ENCODE results near the gene KRTAP17-1.

KRTAP17-1 gene

DNA sequence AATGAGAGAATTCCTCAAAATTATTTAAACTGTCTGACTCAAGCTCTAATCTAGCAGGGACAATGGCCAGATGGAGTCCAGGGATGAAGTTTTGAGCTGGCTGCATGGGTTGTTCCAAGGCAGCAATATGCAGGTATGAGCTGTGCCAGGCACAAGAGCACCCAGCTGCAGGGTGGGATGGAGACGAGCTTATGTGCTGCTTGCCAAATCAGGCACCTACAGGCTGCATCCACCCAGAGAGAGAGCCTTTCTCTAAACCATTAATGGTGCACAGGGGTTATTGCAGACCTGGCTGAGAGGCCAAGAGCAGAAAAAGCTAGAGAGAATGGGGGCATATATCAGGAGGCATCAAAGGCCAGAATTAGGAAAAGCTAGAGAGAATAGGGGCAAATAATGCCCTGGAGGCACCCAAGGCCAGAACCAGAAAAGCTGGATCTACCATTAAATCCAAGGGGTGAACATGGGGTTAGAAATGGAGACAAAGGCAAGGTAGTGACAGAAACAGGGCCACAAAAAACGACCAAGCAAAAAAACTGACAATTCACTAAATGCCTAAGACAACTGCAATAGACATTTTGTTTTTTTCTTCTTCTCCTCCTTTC is 24.2 kb upstream of the KRTAP17-1 start:
- no peak for TF ChIP-seq GATA2 (IDR thresholded peaks at IDR 0.05; ENCODE audit: low read depth, low read length)
- no peak for TF ChIP-seq GATA3 (IDR thresholded peaks at IDR 0.05; ENCODE audit: low read depth, low read length)

DNA sequence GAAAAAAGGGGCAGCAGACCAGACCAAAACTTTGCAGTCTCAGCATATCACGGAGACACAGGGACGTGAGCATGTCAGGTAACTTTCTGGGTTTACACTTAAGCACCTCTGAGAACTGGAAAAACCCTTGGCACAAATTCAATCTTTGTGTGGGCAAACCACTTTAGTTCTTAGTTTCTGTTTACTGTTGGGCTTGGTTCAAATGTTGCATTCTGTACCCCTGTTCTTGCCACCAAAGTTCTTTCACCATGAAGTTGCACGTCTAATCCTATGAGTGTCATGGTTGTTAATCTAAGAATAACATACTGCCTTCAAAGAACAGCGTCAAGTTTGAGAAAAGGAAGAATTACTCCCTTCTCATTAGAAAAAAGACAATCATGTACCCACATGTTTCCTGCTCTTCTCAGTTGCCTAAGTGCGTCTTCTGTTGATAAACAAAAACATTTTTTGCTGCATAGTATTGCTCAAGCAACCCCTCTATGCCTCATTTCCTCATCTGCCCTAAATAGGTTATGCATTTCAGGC is 23.5 kb upstream of the KRTAP17-1 start:
- no peak for TF ChIP-seq GATA2 (IDR thresholded peaks at IDR 0.05; ENCODE audit: low read depth, low read length)
- no peak for TF ChIP-seq GATA3 (IDR thresholded peaks at IDR 0.05; ENCODE audit: low read depth, low read length)

DNA sequence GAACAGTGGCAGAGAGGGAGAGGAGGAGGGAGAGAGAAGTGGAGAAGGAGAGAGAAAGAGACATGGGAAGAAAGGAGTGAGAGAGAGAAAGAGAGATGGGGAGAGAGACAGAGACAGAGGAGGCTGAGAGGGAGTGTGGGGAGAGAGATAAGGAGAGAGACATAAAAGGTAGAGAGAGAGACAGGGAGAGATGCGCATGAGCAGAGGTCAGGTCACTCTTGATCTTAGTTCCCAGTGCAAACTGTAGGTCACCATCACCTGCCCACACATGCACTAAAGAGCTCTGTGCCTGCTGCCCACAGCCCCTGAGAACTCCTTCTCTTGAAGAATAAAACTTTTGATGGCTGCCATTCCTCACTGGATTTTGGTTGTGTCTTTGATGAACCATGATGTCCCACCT is 20.2 kb upstream of the KRTAP17-1 start:
- TF ChIP-seq GATA3 (IDR thresholded peaks at IDR 0.05; ENCODE audit: low read depth, low read length) (no peak), GATA2 (IDR thresholded peaks at IDR 0.05; ENCODE audit: low read depth, low read length) (no peak)

DNA sequence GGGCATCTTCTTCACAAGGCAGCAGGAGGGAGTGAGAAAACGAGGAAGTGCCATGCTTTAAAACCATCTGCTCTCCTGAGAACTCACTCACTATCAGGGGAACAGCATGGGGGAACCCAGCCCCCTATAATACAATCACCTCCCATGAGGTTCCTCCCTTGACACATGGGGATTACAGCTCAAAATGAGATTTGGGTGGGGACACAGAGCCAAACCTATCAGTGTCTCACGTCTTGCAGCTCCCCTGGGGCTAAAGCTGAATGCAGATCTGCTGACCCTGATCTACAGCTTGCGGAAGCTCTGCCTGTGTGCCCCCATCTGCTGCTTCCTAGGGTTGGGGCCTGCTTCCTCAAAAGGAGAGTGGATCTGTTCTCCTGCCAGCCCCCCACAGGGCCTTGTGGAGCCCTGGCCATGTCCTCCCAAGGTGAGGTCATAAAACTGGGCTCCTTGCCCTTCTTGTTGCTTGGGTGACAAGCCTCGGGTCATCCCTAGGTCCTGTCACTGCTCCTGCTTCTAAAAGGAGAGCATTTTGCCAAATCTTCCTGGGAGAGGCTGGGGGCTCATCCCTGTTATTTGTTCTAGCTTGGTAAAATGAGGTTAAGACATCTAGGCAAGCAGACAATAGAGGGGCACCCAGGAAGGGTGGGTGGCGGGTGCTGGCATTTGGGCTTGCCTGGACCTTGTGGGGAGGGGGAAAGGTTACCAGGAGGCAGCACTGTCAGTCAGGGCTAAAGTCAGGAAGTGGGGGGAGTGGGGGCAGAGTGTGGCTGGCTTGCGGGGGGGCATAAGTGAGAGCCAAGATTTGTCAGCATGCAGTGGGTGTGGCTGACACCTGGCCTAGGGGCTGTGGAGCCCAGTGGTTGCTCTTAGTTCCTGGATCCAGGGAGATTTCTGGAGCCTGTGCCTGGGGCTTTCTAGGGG is 19.1 kb upstream of the KRTAP17-1 start:
- TF ChIP-seq GATA3 (IDR thresholded peaks at IDR 0.05; ENCODE audit: low read depth, low read length) (no peak), GATA2 (IDR thresholded peaks at IDR 0.05; ENCODE audit: low read depth, low read length) (no peak)

DNA sequence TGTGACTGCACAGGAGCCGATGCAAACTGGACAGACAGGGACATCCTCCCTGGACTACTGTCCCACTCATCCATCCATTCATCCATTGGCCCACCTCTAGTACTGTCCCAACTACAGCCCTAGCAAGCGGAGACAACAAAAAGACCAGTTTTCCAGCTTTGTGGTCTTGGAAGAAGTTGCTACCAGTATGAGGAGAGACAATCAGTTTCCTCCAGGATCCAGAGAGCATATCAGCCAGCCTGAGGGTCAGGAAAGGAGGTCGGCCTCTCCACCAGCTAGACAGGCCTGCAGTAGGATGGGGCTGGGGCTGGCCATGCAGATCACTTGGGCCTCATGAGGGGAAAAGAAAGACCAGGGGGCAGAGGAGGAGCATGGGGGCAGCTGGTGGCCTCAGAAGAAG is 18.3 kb upstream of the KRTAP17-1 start:
- TF ChIP-seq GATA2 (IDR thresholded peaks at IDR 0.05; ENCODE audit: low read depth, low read length) (no peak), GATA3 (IDR thresholded peaks at IDR 0.05; ENCODE audit: low read depth, low read length) (no peak)

DNA sequence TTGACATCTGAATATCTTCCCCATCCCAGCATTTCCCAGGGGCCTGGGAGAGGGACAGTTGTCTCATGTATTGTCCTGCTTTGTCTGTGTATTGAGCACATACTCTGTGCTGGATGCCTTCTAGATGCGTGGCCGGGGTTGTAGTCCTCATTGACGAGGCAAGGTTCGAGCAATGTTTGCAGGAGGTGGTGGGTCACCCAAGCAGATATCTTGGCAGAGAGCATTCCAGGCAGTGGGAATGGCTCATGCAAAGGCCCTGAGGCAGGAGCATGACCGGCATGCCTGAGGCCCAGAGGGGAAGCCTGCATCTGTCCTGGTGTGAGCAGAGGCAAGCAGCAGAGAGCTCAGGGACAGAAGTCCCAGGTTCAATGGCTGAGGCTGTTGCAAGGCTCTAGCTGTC is 17.6 kb upstream of the KRTAP17-1 start:
- TF ChIP-seq GATA3 (IDR thresholded peaks at IDR 0.05; ENCODE audit: low read depth, low read length) = no peak
- TF ChIP-seq GATA2 (IDR thresholded peaks at IDR 0.05; ENCODE audit: low read depth, low read length) = no peak

DNA sequence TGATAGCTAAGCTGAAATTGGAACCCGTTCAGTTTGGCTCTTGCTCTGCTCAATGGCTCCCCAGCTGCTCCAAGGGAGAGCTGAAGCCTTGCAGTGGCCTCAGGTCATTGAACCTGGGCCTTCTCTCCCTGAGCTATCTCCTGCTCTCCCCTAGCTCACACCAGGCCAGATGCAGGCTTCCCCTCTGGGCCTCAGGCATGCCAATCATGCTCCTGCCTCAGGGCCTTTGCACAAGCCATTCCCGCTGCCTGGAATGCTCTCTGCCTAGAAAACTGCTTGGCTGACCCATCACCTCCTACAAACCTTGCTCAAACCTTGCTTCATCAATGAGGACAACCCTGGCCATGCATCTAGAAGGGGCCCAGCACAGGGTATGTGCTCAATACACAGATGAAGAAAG is 16.7 kb upstream of the KRTAP17-1 start:
- TF ChIP-seq GATA3 (IDR thresholded peaks at IDR 0.05; ENCODE audit: low read depth, low read length) (no peak), GATA2 (IDR thresholded peaks at IDR 0.05; ENCODE audit: low read depth, low read length) (no peak)

DNA sequence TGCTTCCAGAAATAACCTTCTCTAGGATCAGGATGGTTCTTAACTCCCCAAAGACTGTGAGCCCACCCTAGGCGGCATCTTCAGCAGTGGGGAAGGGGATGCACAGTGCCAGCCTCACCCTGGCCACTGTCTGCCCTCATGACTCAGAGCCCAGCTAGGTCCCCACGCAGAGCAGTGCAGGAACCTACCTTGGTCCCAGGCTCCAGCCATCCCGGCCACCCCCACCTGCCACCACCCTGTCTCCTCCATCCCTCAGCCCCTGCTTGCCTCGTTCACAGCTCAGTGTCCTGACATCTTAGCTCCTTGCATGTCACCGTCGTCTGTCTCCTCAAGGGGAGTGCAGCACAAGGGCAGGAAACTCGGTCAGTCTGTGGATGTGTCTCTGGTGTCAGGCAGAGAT is 16.1 kb upstream of the KRTAP17-1 start:
- TF ChIP-seq GATA2 (IDR thresholded peaks at IDR 0.05; ENCODE audit: low read depth, low read length) (no peak), GATA3 (IDR thresholded peaks at IDR 0.05; ENCODE audit: low read depth, low read length) (no peak)

DNA sequence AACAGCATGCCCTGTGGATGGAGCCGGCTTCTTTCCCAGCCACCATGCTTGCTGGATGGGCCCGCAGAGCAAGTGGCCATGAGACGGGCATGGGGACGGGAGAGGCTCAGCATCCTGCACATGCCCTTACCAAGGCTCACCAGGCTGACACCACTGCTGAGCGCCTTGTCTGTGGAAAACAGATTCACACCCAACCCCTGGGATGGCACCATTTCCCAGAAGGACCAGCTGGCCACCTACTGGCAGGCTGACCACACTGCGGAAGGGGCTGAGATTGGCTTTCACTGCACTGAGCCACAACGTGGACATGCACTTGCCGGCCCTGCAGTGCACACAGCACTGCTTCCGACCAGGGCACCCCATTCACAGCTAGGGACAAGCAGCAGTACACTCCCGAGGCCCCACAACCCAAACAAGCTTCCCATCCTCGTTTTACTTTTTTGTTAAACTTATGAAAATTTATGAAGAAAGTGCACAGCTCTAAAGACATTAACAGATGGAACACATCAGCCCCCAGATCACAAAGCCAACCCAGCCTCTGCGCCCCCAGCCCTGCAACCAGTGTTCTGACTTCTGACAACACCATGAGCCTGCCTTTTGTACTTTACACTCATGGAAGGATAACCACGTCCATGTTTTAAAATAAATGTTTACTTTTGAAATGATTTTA is 13.9 kb upstream of the KRTAP17-1 start:
- TF ChIP-seq GATA3 (IDR thresholded peaks at IDR 0.05; ENCODE audit: low read depth, low read length) (no peak), GATA2 (IDR thresholded peaks at IDR 0.05; ENCODE audit: low read depth, low read length) (no peak)

DNA sequence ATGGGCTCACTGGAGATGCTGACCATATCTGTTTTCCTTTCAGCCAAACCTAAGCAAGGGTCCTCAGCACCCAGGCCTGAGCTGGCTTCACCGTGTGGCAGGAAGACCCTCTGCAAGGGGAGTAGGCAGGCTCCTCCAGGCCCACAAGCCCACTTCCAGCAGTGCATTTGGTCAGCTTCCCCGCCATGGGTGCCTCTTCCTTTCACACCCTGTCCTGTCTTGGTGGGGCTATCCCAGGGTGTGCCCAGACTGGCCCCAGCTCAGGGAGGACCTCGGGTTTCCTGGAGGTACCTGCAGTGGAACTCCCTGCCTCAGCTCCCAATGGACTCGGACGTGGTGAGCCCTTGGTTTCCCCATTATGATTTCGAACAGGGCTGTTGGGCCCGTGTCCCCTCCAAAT is 12.7 kb upstream of the KRTAP17-1 start:
- TF ChIP-seq GATA3 (IDR thresholded peaks at IDR 0.05; ENCODE audit: low read depth, low read length) (no peak), GATA2 (IDR thresholded peaks at IDR 0.05; ENCODE audit: low read depth, low read length) (no peak)

DNA sequence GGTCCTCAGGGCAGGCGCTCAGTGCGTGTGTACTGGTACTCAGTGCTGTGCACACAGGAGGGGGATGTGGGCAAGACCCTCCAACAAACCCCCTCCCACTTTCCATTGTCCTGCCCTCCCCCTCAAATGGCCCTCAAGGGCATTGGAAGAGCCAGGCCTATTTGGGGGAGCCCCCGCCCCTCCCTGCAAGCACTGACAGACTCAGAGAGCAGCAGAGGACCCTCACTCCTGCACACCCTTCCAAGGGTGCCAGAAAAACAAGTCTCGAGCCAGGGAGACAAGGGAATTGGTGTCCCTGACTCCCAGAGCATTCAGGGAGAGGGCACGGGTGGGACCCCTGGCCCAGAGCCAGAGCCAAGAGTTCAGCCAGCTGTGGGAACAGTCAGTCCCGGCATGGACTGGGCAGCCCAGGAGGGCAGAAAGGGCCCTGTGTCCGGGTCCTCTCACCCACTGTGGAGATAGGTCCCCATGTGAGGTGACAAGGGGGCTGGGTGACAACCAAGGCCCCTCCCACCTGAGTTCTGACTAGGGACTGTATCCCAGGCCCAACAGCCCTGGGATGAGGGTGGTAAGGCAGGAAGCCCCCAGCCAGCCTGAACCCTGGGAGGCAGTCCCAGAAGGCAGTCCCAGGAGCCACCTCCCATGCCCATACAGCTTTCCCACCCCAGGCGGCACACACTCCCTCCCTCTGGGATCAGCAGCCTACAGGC is 12.1 kb upstream of the KRTAP17-1 start:
- no peak for TF ChIP-seq GATA2 (IDR thresholded peaks at IDR 0.05; ENCODE audit: low read depth, low read length)

DNA sequence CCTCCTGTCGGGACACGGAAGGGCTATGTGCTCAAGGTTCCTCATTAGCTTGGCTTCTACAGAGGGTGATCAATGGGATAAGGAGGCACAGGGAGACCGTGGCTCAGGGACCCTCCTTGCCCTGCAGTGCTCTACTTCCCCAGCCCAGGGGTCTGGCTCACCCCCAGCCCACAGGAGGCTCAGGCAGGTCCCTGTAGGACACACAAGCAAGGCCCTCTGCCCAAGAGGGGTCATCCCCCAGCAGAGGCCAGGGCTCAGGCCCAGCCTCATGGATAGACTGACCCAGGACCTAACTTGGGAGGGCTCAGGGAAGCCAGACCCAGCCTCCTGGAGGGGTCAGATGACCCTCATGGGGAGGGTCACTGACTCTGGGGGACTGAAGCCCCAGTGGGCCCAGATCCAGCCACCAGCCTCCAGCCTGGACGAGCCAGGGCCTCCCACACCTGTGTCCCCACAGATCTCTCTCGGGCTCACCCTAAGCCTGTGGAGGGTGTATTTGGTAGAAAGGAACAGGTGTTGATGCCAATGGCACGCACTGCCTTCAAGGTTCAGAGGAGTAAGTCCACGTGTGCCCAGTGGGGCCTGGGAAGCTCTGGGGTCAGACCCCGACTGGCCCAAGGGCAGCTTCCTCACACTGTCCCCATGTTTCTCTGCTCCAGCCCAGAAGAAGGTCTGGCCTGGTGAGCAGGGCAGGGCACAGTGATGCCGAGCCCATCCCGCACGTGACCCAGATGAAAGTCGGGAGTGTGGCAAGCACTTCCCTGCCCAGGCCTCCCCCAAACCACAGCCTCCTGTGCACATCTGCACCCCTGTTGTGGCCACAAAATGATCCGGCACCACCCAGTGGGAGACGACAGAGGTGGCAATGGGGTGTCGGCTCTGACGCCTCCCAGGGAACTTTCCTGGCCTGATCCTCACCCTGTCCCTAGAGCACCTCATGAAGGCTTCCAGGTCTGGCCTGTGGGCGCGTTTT is 10.9 kb upstream of the KRTAP17-1 start:
- TF ChIP-seq GATA3 (IDR thresholded peaks at IDR 0.05; ENCODE audit: low read depth, low read length) (no peak), GATA2 (IDR thresholded peaks at IDR 0.05; ENCODE audit: low read depth, low read length) (no peak)

DNA sequence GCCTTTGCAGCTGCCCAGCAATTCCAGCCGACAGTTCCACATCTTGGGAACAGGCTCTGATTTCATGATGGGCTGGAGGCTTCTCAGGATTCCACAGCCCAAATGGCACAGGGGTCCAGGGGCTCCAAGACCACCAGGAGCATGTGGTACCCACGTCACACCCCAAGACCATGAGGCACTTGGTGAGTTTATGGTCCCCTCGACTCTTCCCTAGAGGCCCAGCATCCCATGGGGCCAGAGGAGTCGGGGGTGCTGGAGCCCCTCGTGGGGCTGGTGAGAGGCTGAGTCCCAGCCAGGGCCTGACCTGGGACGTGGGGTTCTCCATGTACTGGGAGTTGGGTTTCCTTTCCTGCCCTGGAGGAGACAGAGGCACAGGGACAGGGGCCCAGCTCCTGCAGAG is 10.1 kb upstream of the KRTAP17-1 start:
- TF ChIP-seq GATA2 (IDR thresholded peaks at IDR 0.05; ENCODE audit: low read depth, low read length) = no peak
- TF ChIP-seq GATA3 (IDR thresholded peaks at IDR 0.05; ENCODE audit: low read depth, low read length) = no peak

All from SH-SY5Y (cell line).